DOHH2 (cell line): ENCODE measurements around the gene FAM228B.

ENCODE experiments used
- CTCF ChIP-seq: fragments of 200-600 bp; sonication (generic); IDR thresholded peaks from one replicate; pipeline ENCODE4 v1.5.1; 2014; ENCODE audit warnings: antibody characterized with exemption, mild to moderate bottlenecking, low read depth, low read length; ENCODE audit not compliant: poor library complexity, severe bottlenecking
- EZH2phosphoT487 ChIP-seq: fragments of 200-600 bp; sonication (generic); IDR thresholded peaks from 2 replicates; pipeline ENCODE4 v1.6.1; 2017; ENCODE audit warnings: borderline replicate concordance, mild to moderate bottlenecking, antibody characterized with exemption, low read length, moderate library complexity, mixed read lengths

- TF ChIP-seq CTCF (no peak), EZH2phosphoT487 (no peak)
Observed at GRCh38 chr2:24159708-24160107, 36.4 kb downstream of the FAM228B start.
